Subcutaneous adipose tissue (tissue), 4 donors: ENCODE data around the gene AARSD1. TPM values are rescaled to one million over a fixed set of nuclear protein-coding genes. Genes with fewer than 3 reads are reported as not detected.

ENCODE experiments used
- total RNA-seq, 4 donors: library from RNA; depleted of rRNA; stranded (reverse); fragments of >200 nt; gene quantifications; one replicate each; pipeline ENCODE4 v1.1.0, GENCODE V29; 2016
- TF ChIP-seq, protein P1 (sequence below): fragments of 450-650 bp; IDR thresholded peaks from one replicate; pipeline ENCODE4 v1.5.1; 2016; ENCODE audit warnings: low read depth, mild to moderate bottlenecking, control low read depth, antibody characterized with exemption, moderate library complexity

AARSD1 gene
- total RNA-seq, 4 donors from 2014 or later = 18.4 to 38.2 (median 22.1) TPM

DNA sequence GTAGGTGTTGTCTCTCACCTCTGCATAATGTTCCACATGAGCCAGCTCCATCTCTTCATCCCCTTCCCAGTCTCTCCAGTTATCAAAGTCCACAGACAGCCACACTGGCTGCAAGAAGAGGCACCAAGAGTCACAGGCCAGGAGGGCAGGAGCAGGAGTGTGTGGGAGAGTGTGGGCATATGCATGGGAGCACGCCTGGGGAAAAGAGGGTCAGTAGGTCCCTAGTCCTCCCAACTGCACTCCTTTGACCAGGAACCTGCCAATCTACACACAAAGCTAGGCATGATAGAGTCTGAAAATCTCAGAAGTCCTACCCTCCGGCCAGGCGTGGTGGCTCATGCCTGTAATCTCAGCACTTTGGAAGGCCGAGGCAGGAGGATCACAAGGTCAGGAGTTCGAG lies 7.3 kb upstream of the AARSD1 start:
- TF ChIP-seq, protein P1, sequence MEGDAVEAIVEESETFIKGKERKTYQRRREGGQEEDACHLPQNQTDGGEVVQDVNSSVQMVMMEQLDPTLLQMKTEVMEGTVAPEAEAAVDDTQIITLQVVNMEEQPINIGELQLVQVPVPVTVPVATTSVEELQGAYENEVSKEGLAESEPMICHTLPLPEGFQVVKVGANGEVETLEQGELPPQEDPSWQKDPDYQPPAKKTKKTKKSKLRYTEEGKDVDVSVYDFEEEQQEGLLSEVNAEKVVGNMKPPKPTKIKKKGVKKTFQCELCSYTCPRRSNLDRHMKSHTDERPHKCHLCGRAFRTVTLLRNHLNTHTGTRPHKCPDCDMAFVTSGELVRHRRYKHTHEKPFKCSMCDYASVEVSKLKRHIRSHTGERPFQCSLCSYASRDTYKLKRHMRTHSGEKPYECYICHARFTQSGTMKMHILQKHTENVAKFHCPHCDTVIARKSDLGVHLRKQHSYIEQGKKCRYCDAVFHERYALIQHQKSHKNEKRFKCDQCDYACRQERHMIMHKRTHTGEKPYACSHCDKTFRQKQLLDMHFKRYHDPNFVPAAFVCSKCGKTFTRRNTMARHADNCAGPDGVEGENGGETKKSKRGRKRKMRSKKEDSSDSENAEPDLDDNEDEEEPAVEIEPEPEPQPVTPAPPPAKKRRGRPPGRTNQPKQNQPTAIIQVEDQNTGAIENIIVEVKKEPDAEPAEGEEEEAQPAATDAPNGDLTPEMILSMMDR = no peak

DNA sequence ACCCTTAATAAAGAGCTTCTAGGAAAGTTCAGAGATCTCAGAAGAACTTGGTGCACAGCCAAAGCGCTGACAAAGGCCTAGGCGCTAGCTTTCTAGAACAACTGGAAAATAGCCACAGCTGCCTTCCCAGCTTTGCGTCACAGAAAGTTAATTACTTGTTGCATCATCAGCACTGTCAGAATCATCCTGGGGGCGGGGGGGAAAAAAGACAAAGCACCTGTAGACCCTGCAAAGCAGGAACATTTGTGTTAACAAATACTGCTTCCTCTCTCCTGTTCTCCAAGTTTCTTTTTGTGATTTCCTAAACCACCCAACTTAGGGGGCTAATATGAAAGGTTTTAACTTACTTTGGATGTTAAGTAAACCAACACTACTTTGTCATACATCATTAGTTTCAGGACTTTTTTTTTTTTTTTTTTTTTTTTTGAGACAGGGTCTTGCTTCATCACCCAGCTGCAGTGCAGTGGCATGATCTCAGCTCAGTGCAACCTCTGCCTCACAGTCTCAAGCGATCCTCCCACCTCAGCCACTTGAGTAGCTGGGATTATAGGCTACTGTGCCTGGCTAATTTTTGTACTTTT lies 4.8 kb upstream of the AARSD1 start:
- TF ChIP-seq, protein P1 = no peak

DNA sequence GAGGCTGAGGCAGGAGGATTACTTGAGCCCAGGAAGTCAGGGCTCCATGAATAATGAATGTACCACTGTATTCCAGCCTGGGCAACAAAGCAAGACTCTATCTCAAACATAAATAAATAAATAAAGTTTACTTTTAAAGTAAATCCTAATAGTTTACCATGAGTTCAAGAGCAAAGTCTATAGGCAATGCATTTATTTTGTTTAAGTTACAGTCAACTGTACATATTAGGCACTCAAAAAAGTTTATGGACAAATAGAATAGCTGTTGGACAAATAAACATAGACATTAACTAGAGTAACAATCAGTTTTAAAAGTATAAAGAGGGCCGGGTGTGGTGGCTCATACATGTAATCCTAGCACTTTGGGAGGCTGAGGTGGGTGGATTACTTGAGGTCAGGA lies 3.7 kb upstream of the AARSD1 start:
- TF ChIP-seq, protein P1 = no peak

DNA sequence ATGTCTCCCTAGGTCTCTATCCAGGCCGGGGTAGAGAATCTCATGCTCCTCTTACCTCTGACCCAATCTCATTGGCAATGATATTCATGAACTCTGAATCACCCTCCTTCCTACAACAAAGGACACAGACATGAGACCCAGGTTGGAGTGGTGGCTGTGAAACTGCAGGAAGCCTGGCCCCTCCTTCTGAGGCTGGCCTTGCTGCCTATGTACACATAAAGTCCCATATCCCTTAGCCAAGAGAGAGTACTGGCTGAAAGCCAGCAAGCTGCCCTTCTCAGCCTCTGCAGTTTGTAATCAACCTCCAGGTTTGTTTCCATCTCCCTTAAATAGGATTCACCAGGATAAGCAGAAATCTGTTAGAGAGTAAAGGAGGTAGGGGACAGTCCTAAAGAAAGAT lies 10.6 kb downstream of the AARSD1 start:
- TF ChIP-seq, protein P1 = no peak

DNA sequence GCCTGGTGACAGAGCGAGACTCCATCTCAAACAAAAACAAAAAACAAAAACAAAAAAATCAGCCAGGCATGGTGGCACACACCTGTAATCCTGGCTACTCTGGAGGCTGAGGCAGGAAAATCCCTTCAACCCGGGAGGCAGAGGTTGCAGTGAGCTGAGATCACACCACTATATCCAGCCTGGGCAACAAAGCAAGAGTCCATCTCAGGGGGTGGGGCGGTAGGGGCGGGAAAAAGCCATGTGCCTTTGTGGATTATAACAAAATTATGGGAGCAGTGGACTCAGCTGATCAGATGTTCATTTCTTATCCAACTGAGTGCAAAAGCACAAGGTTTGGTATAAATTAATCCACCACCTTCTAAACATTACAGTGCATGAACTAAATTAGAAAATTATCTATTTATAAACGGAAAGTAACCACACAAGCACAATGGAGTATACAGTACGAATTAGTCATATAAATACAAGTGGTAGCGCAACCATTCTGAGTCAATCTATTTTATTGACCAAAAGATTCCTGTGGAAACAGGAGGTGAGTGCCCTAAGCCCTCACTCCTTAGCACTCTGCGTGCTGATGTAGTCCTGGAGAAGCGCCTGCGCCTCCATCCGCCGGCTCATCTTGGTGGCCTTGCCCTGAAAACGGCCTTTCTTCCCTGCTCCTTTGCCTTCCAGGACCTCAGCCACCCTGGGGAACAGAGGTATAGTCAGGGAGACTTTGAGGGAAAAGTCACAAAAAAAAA lies 14.0 kb downstream of the AARSD1 start:
- TF ChIP-seq, protein P1 = no peak

DNA sequence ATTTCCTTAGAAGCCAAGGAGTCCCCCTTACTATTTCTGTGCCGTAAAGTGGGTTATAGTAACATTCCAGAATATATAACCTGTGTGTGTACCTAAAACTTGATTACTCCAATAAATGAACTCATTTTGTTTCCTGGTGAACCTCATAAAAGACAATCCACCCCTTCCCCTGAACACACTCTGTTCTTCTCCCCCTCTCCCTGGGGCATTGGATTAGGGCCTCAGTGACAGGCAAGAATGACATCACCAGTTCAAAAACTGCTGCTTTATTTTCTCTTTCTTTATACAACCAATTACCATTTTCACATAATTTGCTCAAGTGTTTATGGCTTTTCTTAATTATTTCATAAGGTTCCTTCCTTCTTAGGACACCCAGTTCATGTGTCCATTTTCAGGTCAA lies 17.4 kb downstream of the AARSD1 start:
- TF ChIP-seq, protein P1 = no peak

DNA sequence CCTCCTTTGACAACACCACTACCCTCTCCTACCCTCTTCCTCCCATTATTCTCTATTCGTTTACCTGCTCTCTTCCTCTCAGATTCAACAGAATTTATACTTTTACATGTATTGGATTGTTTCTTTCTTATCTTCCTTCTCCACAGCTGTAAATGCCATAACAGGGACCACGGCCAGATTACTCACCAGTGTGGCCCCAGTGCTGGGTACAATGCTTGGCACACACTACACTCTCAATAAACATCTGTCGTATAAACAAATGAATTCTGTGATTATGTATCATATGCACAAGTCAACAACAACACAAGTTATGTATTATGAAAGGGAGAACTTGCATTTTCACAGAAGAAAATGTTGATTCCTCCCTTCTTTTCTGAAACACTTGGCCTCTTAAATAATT lies 20.0 kb downstream of the AARSD1 start:
- TF ChIP-seq, protein P1 = no peak
